HT1080 (cell line): ENCODE data around the gene OLFML2A. TPM values are rescaled to one million over a fixed set of nuclear protein-coding genes. Genes with fewer than 3 reads are reported as not detected.
"Not testable (repeated sequence)": the region's sequence is repeated elsewhere in the genome, so short reads cannot be mapped to it uniquely, and the experiment has no call there.

Source experiments
- DNase-seq: peaks from one replicate; pipeline ENCODE4 v3.0.0-alpha.2; 2015; ENCODE audit warnings: low read depth
- total RNA-seq: library from RNA; depleted of rRNA; stranded (reverse); fragments of >200 nt; shearing (Covaris generic); gene quantifications from 2 replicates; pipeline ENCODE4 v1.2.3, GENCODE V29; 2014

Gene OLFML2A
- total RNA-seq, 1 experiment from 2014 or later: 0.69 TPM

GRCh38 chr9:124760719-124761118 is 16.2 kb upstream of the OLFML2A start:
- DNase-seq: no peak

GRCh38 chr9:124761196-124761595 is 15.7 kb upstream of the OLFML2A start:
- DNase-seq: no peak

- DNase-seq: no peak
These were observed 15.2 kb upstream of the OLFML2A start for GRCh38 chr9:124761710-124762109.

GRCh38 chr9:124762633-124763032 is 14.3 kb upstream of the OLFML2A start:
- DNase-seq: no peak

- no peak for DNase-seq
These were observed 12.0 kb upstream of the OLFML2A start for GRCh38 chr9:124764774-124765438.

GRCh38 chr9:124765439-124765835 is 11.5 kb upstream of the OLFML2A start:
- no peak for DNase-seq

GRCh38 chr9:124766326-124766725 is 10.6 kb upstream of the OLFML2A start:
- no peak for DNase-seq

- DNase-seq: no peak
These were observed 9.9 kb upstream of the OLFML2A start for GRCh38 chr9:124766815-124767554.

GRCh38 chr9:124767821-124768220 is 9.1 kb upstream of the OLFML2A start:
- no peak for DNase-seq

GRCh38 chr9:124768334-124768733 is 8.6 kb upstream of the OLFML2A start:
- DNase-seq: no peak

GRCh38 chr9:124768750-124769548 is 8.0 kb upstream of the OLFML2A start:
- no peak for DNase-seq

GRCh38 chr9:124769549-124770358 is 7.2 kb upstream of the OLFML2A start:
- DNase-seq: no peak

GRCh38 chr9:124770359-124771020 is 6.4 kb upstream of the OLFML2A start:
- DNase-seq: no peak

GRCh38 chr9:124771021-124771866 is 5.7 kb upstream of the OLFML2A start, which contains the start of gene NR6A1:
Gene NR6A1, minus strand, starts transcription at chr9:124771311.
- DNase-seq: peak; percentile 93

- DNase-seq: peak; percentile 78
These were observed 4.9 kb upstream of the OLFML2A start for GRCh38 chr9:124771867-124772679.

- DNase-seq: not testable (repeated sequence)
These were observed 4.1 kb upstream of the OLFML2A start for GRCh38 chr9:124772877-124773276.

GRCh38 chr9:124773473-124774128 is 3.3 kb upstream of the OLFML2A start:
- no peak for DNase-seq
